Measurements from ENCODE around the gene CLSTN1. TPM values are rescaled to one million over a fixed set of nuclear protein-coding genes. Genes with fewer than 3 reads are reported as not detected.

CLSTN1 gene
- total and polyA plus RNA-seq, 2 of the 8 experiments (the other 6 are each of a cell fraction or from before 2014, with no cell fraction given) = 34.2 to 97.4 TPM

DNA sequence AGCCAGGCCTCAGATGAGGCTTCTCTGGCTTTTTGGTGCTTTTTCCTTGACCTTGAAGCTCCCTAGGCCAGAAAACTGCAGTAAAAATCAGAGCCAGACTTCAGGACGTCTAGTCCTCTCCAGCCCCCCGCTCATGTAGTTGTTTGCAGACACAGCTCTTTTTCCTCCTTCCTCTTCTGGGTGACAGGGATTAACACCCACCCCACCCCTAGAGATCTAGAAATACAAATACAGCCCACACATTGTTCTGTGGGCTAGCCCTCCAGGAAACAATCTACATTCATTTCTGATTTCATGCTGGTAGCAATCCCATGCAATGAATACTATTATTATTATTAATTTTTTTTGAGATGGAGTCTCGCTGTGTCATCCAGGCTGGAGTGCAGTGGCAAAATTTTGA lies 9.9 kb upstream of the CLSTN1 start:
- Histone ChIP-seq H3K23me2 (ENCODE audit: low read depth, low read length) (no peaks in the 10 kb centered on the region), H4K91ac (replicated peaks; ENCODE audit: insufficient read length, low read length) (no peak overlapping the region), H3K4ac (replicated peaks; ENCODE audit: insufficient read length, low read depth, low read length) (no peak overlapping the region), H3K9ac (replicated peaks in 1 of 4; ENCODE audit: extremely low read depth in 1 of 4, low read depth in 3 of 4, low read length in 3 of 4) (no peak overlapping the region), H3K27me3 (replicated peaks in 1 of 4; ENCODE audit: control insufficient read depth in 3 of 4, extremely low read depth in 1 of 4, insufficient read depth in 3 of 4, low read length in 3 of 4) (peaks cover 0 to 4% (median 0%) of the 10 kb centered on the region in 4 experiments; a peak in 3 of 7 replicates), H3K56ac (replicated peaks; ENCODE audit: insufficient read length, low read depth, low read length) (no peak overlapping the region), H3K9me3 (ENCODE audit: insufficient read depth in 2 of 2, low read depth in 1 of 2, low read length in 1 of 2) (no peaks in the 10 kb centered on the region), H3K4me3 (ENCODE audit: extremely low read depth in 1 of 4, insufficient read depth in 2 of 4, low read depth in 3 of 4, low read length in 4 of 4) (no peak overlapping the region), H4K5ac (ENCODE audit: insufficient read length, low read depth, low read length) (no peak overlapping the region), H3K36me3 (ENCODE audit: control insufficient read depth in 2 of 4, insufficient read depth in 4 of 4, low read length in 3 of 4) (no peaks in the 10 kb centered on the region), H3K18ac (ENCODE audit: extremely low read depth, low read length) (no peak overlapping the region), H2BK20ac (ENCODE audit: low read length) (no peak overlapping the region), H3K79me2 (ENCODE audit: control insufficient read depth in 1 of 2, insufficient read depth in 2 of 2, low read length in 2 of 2) (no peaks in the 10 kb centered on the region), H3K27ac (ENCODE audit: low read depth, low read length) (no peak overlapping the region), H4K8ac (ENCODE audit: extremely low read depth, insufficient read depth, low read length) (no peak overlapping the region), H2BK120ac (replicated peaks; ENCODE audit: low read depth, low read length) (no peak overlapping the region), H3K79me1 (ENCODE audit: low read depth, low read length) (no peaks in the 10 kb centered on the region), H2AFZ (ENCODE audit: low read length) (no peak overlapping the region), H2BK15ac (ENCODE audit: low read length) (no peak overlapping the region), H3K4me1 (replicated peaks in 1 of 4; ENCODE audit: control insufficient read depth in 3 of 4, insufficient read depth in 4 of 4, low read length in 3 of 4) (peaks cover 4 to 12% (median 11%) of the 10 kb centered on the region in 4 experiments; a peak in 6 of 7 replicates), H2AK5ac (ENCODE audit: low read depth, low read length) (no peak overlapping the region), H3K14ac (ENCODE audit: insufficient read length) (no peak overlapping the region), H2BK5ac (ENCODE audit: low read depth, low read length) (no peak overlapping the region), H2BK12ac (ENCODE audit: low read depth, low read length) (no peak overlapping the region), H3K4me2 (ENCODE audit: insufficient read depth in 1 of 2, low read depth in 2 of 2, low read length in 2 of 2) (no peak overlapping the region), H3K23ac (ENCODE audit: insufficient read length) (no peak overlapping the region), H4K20me1 (replicated peaks in 1 of 2; ENCODE audit: control insufficient read depth in 1 of 2, insufficient read depth in 2 of 2, low read length in 2 of 2) (no peaks in the 10 kb centered on the region)
- 94% methylated on average over 3 of the region's 3 CpGs; no CpG with 5 or more reads in 1 of the 2 experiments for WGBS, 2 experiments (ENCODE audit: extremely low coverage in 1 of 2, insufficient coverage in 1 of 2, insufficient read length in 1 of 2, insufficient replicate concordance in 2 of 2, low coverage in 1 of 2, low lambda C conversion rate in 2 of 2, missing lambda C conversion rate in 1 of 2)
- CTCF ChIA-PET (ENCODE audit: partially characterized antibody) = interaction anchor here (0.9 to 1.4 kb wide), 4 partner anchors 9 to 49 kb away, joined by 3 to 5 read pairs (median 3); no protein-coding TSS in a partner anchor
- FAIRE-seq = no peak
- POLR2A ChIA-PET (ENCODE audit: partially characterized antibody) = no interaction called here
- no peak for DNase-seq (ENCODE audit: low read depth in 1 of 2, low spot score in 2 of 2)
- TF ChIP-seq SP1 (IDR thresholded peaks at IDR 0.05; ENCODE audit: low read depth, low read length) (no peak), CTBP2 (IDR thresholded peaks at IDR 0.05; ENCODE audit: borderline replicate concordance, insufficient read depth, insufficient read length, low read length) (no peak)

Measured in H1 (cell line).